ENCODE measurements around the gene CLSTN3. TPM values are rescaled to one million over a fixed set of nuclear protein-coding genes. Genes with fewer than 3 reads are reported as not detected.
"Not testable (repeated sequence)": the region's sequence is repeated elsewhere in the genome, so short reads cannot be mapped to it uniquely, and the experiment has no call there.

The CLSTN3 gene
- total RNA-seq, 1 experiment from 2014 or later: 14.8 TPM

GRCh38 chr12:7101694-7102131, 28.5 kb upstream of the CLSTN3 start:
- in situ Hi-C loops (cut with HindIII; ENCODE audit: low sequenced_read_pairs): loop anchor here (10.0 kb wide), 1 partner anchor 63 kb away; no protein-coding TSS in a partner anchor
- DNase-seq (ENCODE audit: low spot score): no peak

GRCh38 chr12:7102582-7102981, 27.6 kb upstream of the CLSTN3 start:
- no peak for DNase-seq (ENCODE audit: low spot score)
- in situ Hi-C loops (cut with HindIII; ENCODE audit: low sequenced_read_pairs): loop anchor here (10.0 kb wide), 1 partner anchor 62 kb away; no protein-coding TSS in a partner anchor

GRCh38 chr12:7103837-7104584, 26.2 kb upstream of the CLSTN3 start:
- in situ Hi-C loops (cut with HindIII; ENCODE audit: low sequenced_read_pairs): loop anchor here (10.0 kb wide), 1 partner anchor 61 kb away; no protein-coding TSS in a partner anchor
- DNase-seq (ENCODE audit: low spot score): no peak

- DNase-seq (ENCODE audit: low spot score): no peak
- in situ Hi-C loops (cut with HindIII; ENCODE audit: low sequenced_read_pairs): loop anchor here (10.0 kb wide), 1 partner anchor 59 kb away; no protein-coding TSS in a partner anchor
These were observed 24.1 kb upstream of the CLSTN3 start for GRCh38 chr12:7106082-7106481.

- DNase-seq (ENCODE audit: low spot score): not testable (repeated sequence)
- in situ Hi-C loops (cut with HindIII; ENCODE audit: low sequenced_read_pairs): loop anchor here (10.0 kb wide), 1 partner anchor 58 kb away; no protein-coding TSS in a partner anchor
These were observed 23.0 kb upstream of the CLSTN3 start for GRCh38 chr12:7107181-7107580.

DNA sequence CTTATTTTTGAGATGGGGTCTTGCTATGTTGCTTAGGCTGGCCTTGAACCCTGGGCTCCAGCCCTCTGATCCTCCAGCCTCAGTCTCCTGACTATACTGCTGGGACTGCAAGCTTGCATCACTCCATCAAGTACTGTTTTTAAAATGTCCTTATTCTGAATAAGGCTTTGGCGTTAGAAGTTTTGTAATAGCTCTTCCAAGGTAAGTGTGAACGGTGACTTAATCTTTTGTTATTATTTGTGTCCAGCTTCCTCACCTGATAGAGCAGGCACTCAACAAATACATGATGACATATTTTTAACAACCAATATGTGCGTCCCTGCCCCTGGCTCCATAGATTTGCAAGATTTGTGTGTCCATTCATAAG, 22.6 kb upstream of the CLSTN3 start:
- peak; percentile 12 for DNase-seq (ENCODE audit: low spot score)
- in situ Hi-C loops (cut with HindIII; ENCODE audit: low sequenced_read_pairs): loop anchor here (10.0 kb wide), 1 partner anchor 57 kb away; no protein-coding TSS in a partner anchor

DNA sequence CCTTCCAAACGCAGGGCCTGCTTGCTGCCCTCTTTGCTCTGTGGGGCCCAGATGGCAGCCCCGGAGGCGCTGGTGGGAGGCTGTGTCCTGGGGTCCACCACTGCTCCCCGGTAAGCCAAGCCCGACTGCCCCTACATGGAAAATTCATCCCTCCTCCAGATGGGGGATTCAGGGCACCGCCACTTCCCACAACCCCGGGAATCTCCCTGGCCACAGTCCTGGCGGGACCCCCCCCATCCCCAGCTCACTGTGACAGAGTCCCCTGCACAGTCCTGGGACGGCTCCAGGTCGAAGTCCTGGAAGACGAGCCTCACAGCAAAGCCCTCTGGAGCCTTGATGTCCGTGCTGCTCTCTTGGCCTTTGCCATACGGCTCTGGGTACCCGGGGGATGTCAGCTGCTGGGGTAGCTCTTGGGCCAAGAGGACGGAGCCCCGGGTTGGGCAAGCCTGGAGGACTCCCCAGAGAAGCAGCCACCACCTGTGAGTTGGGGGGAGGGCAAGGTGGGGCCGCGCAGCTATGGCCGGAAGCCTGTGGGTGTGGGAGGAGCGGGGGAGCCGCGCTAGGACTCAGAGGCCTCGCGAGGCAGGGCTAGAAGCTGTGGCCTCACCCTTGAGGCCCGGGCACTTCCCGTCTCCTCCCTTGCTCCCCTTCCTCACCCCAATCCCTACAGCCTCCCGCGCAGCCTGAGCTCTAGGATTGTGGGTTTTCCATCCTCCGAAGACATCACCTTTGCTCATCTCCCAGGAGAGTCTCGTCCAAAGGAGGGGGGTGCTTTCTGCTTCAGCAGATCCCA, 22.0 kb upstream of the CLSTN3 start:
- in situ Hi-C loops (cut with HindIII; ENCODE audit: low sequenced_read_pairs): loop anchor here (10.0 kb wide), 1 partner anchor 57 kb away; no protein-coding TSS in a partner anchor

DNA sequence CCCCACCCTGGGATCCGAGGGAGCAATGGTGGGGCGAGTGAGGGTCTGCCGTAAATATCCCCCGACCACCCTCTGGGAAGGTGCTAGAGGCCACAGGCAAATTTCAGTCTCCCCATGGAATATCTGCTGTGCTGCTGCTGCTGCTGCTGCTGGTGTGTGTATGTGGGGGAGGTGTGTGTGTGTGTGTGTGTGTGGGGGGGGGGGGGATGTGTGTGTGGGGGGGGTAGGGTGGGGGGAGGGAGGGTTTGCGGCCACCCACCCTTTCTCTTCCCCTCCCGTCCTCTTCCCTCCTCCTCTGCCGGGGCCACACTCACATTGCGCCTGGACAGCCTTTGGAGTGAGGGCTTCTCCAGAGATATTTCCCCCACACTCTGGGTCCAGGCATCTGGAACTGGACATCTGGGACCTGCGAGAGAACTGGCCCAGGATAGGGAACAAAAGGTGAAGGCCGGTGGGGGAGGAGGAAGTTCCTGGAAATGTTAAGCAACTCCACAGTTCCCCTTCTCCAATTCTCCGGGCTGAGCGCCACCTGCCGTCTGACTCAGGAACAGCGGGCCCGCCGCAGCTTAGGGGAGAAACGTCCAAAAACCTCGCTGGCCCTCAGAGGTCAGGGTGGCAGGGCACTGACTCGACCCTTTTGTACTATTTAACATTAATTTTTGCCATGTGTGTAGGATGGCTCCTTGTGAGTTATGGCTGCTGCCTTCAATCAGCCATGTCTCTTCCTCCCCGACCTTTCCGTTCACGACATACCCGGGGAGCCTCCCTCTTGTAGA, 21.2 kb upstream of the CLSTN3 start, which contains the start of gene C1RL:
C1RL (minus strand) TSS at position 419 of the 776 bp plus-strand sequence; CDS start at position 385, 34 bp downstream.
- in situ Hi-C loops (cut with HindIII; ENCODE audit: low sequenced_read_pairs): loop anchor here (10.0 kb wide), 1 partner anchor 56 kb away; no protein-coding TSS in a partner anchor
- DNase-seq (ENCODE audit: low spot score): peak; percentile 74

More for the DNA sequence above, 22.0 kb upstream of the CLSTN3 start:
- DNase-seq (ENCODE audit: low spot score): peak; percentile 34

GRCh38 chr12:7109572-7109920, 20.6 kb upstream of the CLSTN3 start:
- in situ Hi-C loops (cut with HindIII; ENCODE audit: low sequenced_read_pairs): loop anchor here (10.0 kb wide), 1 partner anchor 55 kb away; no protein-coding TSS in a partner anchor
- DNase-seq (ENCODE audit: low spot score): no peak

DNA sequence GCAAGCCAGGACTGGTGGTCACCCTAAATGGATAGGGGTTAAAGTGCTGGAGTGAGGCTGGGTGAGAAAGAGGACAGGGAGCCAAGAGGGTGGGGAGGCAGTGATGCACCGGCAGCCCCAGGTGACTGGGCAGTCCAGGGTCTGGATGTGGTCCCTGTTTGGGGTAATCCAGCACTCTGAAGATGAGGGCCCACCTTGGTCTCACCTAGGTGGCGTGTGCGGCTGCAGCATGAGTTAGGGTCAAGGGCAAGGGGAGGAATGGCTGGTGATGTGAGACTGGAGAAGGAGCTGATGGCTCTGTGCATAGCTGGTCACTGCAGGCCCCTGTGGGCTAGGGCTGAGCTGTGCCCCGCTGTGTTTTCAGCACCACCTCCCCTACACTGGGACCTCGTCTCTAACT, 19.5 kb upstream of the CLSTN3 start:
- in situ Hi-C loops (cut with HindIII; ENCODE audit: low sequenced_read_pairs): no loop called here
- DNase-seq (ENCODE audit: low spot score): no peak

GRCh38 chr12:7112041-7112440, 18.1 kb upstream of the CLSTN3 start:
- in situ Hi-C loops (cut with HindIII; ENCODE audit: low sequenced_read_pairs): no loop called here
- DNase-seq (ENCODE audit: low spot score): no peak

DNA sequence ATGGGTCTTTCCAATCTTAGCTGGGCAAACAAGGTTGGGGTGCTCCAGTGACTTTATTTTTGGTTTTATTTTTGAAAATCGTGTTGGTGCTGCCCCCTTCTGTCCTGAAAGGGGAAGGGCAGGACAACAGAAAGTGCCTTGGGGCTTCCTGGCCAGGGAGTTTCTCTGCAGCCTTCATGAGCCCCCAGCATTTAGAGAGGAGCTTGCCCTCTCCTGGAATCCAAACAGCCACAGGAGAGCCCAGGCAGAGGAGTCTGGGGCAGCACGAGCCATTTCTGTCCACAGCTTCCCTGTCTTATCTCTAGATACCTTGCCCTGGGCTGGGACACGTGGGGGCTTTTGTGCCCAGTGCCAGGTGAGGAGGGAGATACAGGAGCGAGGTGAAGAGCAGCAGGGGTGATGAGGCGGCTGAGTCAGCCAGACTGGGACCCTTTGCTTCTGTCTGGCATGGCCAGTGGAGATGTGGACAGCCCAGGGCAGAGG, 16.7 kb upstream of the CLSTN3 start:
- DNase-seq (ENCODE audit: low spot score): peak; percentile 64
- in situ Hi-C loops (cut with HindIII; ENCODE audit: low sequenced_read_pairs): no loop called here

DNA sequence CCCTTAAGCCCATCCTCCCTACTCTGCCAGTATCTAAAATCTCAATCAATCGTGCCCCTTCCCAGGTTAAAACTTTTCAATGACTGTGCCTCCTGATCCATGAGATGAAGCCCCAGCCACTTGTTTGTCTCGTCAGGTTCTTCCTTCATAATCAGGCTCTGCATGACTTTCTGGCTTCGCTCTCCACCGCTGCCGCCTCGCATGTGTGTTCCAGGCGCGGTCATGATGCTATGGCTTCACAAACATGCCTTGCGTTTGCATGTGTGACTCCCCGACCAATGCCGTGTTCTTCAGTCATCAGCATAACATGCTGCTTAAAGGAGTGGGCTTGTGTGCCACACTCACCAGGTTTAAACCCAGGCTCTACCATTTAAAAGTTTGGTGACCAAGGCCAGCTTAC, 16.2 kb upstream of the CLSTN3 start:
- no peak for DNase-seq (ENCODE audit: low spot score)
- in situ Hi-C loops (cut with HindIII; ENCODE audit: low sequenced_read_pairs): no loop called here

GRCh38 chr12:7114851-7115250, 15.3 kb upstream of the CLSTN3 start:
- no peak for DNase-seq (ENCODE audit: low spot score)
- in situ Hi-C loops (cut with HindIII; ENCODE audit: low sequenced_read_pairs): no loop called here

DNA sequence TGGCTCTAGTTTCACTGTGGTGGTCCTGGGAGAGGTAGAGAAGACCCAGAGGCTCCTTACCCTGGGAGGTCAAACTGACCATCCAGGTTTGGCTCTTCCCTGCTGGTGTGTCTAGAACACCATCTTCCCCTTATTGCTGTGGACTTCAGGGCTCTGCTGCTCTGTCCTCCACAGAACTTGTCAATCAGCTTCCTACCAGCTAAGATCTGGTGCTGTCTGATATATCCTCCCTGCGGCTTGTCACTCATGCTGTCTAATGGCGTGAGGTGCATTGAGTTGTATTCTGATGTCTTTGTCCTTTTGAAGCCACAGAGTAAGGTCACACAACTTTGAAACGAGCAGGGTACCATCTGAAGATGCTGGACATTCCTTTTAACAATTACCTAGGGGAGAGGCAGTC, 14.0 kb upstream of the CLSTN3 start:
- in situ Hi-C loops (cut with HindIII; ENCODE audit: low sequenced_read_pairs): no loop called here
- no peak for DNase-seq (ENCODE audit: low spot score)

DNA sequence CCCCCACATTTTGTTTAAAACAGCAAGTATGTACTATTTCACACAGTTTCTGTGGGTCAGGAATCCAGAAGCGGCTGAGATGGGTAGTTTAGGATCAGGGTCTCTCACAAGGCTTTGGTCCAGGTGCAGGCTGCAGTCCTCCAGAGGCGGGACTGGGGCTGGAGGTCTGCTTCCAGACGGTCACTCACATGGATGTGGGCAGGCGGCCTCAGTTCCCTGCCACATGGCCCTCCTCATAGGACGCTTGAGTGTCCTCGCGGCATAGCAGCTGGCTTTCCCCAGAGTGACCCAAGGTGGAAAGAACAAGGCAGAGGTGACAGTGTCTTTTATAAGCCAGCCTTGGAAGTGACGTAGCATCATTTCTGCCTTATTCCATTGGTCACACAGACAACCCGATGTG, 13.3 kb upstream of the CLSTN3 start:
- in situ Hi-C loops (cut with HindIII; ENCODE audit: low sequenced_read_pairs): no loop called here
- no peak for DNase-seq (ENCODE audit: low spot score)

- in situ Hi-C loops (cut with HindIII; ENCODE audit: low sequenced_read_pairs): no loop called here
- DNase-seq (ENCODE audit: low spot score): no peak
These were observed 12.5 kb upstream of the CLSTN3 start for GRCh38 chr12:7117670-7118069.

- DNase-seq (ENCODE audit: low spot score): no peak
- in situ Hi-C loops (cut with HindIII; ENCODE audit: low sequenced_read_pairs): no loop called here
These were observed 11.3 kb upstream of the CLSTN3 start for GRCh38 chr12:7118881-7119280.

DNA sequence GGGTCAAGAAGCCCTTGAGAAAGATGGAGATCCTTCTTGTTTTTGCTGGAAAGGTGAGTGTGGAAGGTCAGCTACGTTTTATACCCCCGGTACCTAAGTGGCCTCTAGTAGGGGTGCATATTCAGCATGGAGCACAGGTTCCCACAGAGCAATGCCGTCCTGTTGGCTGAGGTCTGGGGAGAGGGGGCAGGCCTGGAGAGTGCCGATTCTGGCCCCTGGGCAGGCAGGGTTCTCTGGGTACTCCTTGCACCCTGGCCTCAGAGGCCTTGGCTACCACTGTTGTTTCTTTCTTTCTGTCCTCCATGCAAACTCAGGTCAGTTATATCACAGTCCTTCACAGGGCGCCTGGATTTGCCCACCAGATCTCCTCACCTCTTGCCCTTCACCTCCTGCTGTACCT, 10.0 kb upstream of the CLSTN3 start:
- no peak for DNase-seq (ENCODE audit: low spot score)
- in situ Hi-C loops (cut with HindIII; ENCODE audit: low sequenced_read_pairs): no loop called here

All from G401 (cell line).